ENCODE measurements around the gene LRRC46. TPM values are rescaled to one million over a fixed set of nuclear protein-coding genes. Genes with fewer than 3 reads are reported as not detected.

The LRRC46 gene
- total and polyA plus RNA-seq, 10 of the 15 experiments (the other 5 are each of a cell fraction or from before 2014, with no cell fraction given), result 0.15 to 1.8 (median 0.38) TPM; not detected in 1

DNA sequence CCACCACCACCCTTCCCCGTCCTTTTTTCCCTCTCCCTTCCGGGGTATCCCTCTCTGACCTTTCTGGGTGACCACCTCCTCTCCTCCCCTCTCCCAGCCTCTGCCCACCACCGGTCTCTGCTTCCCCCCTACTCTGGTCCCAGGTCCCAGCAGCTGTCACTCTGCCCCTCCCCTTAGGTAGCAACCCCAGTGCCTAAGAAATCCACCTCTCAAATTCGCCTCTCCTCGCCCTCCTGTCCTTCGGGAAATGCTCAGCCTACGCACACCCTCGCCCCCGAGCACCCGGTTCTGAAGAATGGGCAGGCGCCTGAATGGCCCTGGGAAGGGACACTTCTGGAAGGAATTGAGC lies 20.3 kb downstream of the LRRC46 start:
- CTCF ChIA-PET, result interaction anchor here (0.6 to 1.6 kb wide), 5 partner anchors 9 to 38 kb away, joined by 3 to 5 read pairs (median 3); partner anchors contain the start of gene SCRN2
- in situ Hi-C loops (cut with MboI), result no loop called here
- H3K4me2 ChIP-seq (ENCODE audit: control insufficient read depth, insufficient read depth), result peak overlapping the region; percentile 61; the same call in 1 of the 2 replicates
- SMC1A ChIA-PET (ENCODE audit: uncharacterized antibody, unreplicated experiment), result interaction anchor here (0.8 to 13.1 kb wide), 2 partner anchors 9 to 37 kb away, joined by 3 to 231 read pairs; partner anchors contain the start of gene SP2
- TF ChIP-seq CEBPB (IDR thresholded peaks at IDR 0.05; ENCODE audit: borderline replicate concordance in 1 of 2, low read depth in 2 of 2, low read length in 2 of 2), result no peak
- peaks cover 25 to 57% of the 10 kb centered on the region in 2 experiments for H3K27me3 ChIP-seq (replicated peaks in 1 of 2; ENCODE audit: control insufficient read depth in 2 of 2, insufficient read depth in 2 of 2, low read length in 1 of 2)
- H3K4me3 ChIP-seq, result no peak overlapping the region
- H3K27ac ChIP-seq (ENCODE audit: control insufficient read depth, insufficient read depth), result no peak overlapping the region
- H3K9me3 ChIP-seq (replicated peaks; ENCODE audit: control insufficient read depth, insufficient read depth, low read length), result no peaks in the 10 kb centered on the region
- POLR2A ChIA-PET, result no interaction called here
- RAD21 ChIA-PET (ENCODE audit: unreplicated experiment), result interaction anchor here (1.3 to 1.4 kb wide), 3 partner anchors 9 to 39 kb away, joined by 3 to 4 read pairs (median 4); no protein-coding TSS in a partner anchor
- peaks cover 5% of the 10 kb centered on the region for H3K4me1 ChIP-seq (ENCODE audit: control insufficient read depth, insufficient read depth, low read length)
- intact Hi-C loops (cut with micrococcal nuclease; ENCODE audit: unreplicated experiment), result no loop called here
- ATAC-seq, result no peak
- H4K20me1 ChIP-seq (ENCODE audit: control insufficient read depth, insufficient read depth), result no peaks in the 10 kb centered on the region
- no peak for FAIRE-seq
- no peaks in the 10 kb centered on the region for H3K79me2 ChIP-seq (ENCODE audit: control insufficient read depth, insufficient read depth, low read length)
- H2AFZ ChIP-seq (ENCODE audit: control insufficient read depth, low read depth, low read length), result no peak overlapping the region
- H3K9ac ChIP-seq (ENCODE audit: control insufficient read depth, insufficient read depth, low read length), result no peak overlapping the region
- H3K36me3 ChIP-seq (ENCODE audit: control insufficient read depth in 2 of 2, insufficient read depth in 2 of 2, low read length in 1 of 2), result no peaks in the 10 kb centered on the region
- no TSS peak for BruUV-seq (replicated peaks)
- WGBS (ENCODE audit: insufficient coverage, insufficient replicate concordance, low lambda C conversion rate, missing lambda C conversion rate), result 15% methylated on average over 9 of the region's 11 CpGs
- DNase-seq (ENCODE audit: low read depth, low spot score), result no peak

DNA sequence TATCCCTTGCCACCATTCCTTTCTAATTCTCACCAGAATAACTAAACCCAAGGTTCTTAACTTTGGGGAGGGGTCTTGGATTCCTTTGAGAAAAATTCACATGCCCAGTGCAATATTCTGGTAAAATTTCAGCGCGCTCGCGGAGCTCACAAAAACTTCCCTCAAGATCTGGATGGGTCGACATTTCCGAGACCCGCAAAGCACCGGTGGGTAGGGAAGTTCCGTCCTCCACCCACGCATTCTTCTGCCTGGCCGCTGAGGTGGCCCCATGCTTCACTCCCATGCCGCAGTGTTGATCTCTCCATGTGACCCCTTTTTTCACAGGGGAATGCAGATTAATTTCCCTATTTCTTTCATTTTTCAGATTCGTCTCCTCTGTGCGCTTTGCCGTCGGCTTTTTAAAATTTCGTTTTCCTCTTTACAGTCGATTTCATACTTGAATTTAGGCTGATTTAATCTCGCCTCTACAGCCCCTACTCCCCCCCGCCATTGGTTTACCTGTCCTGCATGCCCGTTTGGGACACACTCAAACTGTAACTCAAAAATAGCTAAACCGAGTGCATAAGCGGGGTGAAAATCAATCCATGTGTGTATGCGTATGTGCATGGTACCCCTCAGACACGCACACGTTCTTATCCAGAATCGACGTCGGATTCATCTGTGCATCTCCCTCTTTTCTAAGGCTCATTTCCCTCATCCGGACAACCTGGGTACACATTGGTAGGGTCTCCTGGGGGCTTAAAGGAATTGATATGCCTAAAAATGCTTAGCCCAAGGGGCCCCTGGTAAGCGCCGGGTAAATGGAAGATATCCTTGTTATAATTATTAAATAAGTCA lies 20.9 kb downstream of the LRRC46 start:
- BruUV-seq (replicated peaks), result no TSS peak
- Histone ChIP-seq H3K27ac (ENCODE audit: control insufficient read depth, insufficient read depth) (no peak overlapping the region), H3K36me3 (ENCODE audit: control insufficient read depth in 2 of 2, insufficient read depth in 2 of 2, low read length in 1 of 2) (no peaks in the 10 kb centered on the region), H3K9me3 (replicated peaks; ENCODE audit: control insufficient read depth, insufficient read depth, low read length) (no peaks in the 10 kb centered on the region), H4K20me1 (ENCODE audit: control insufficient read depth, insufficient read depth) (no peaks in the 10 kb centered on the region), H3K4me2 (ENCODE audit: control insufficient read depth, insufficient read depth) (peak overlapping the region; percentile 61), H3K27me3 (replicated peaks in 1 of 2; ENCODE audit: control insufficient read depth in 2 of 2, insufficient read depth in 2 of 2, low read length in 1 of 2) (peaks cover 25 to 57% of the 10 kb centered on the region in 2 experiments), H3K9ac (ENCODE audit: control insufficient read depth, insufficient read depth, low read length) (no peak overlapping the region), H2AFZ (ENCODE audit: control insufficient read depth, low read depth, low read length) (no peak overlapping the region), H3K4me3 (no peak overlapping the region), H3K79me2 (ENCODE audit: control insufficient read depth, insufficient read depth, low read length) (no peaks in the 10 kb centered on the region), H3K4me1 (ENCODE audit: control insufficient read depth, insufficient read depth, low read length) (peaks cover 5% of the 10 kb centered on the region)
- 0 out of 3 replicates have a peak, but pooled peaks have one; percentile 19 for ATAC-seq
- RAD21 ChIA-PET (ENCODE audit: unreplicated experiment), result interaction anchor here (1.4 kb wide), 2 partner anchors 10 to 39 kb away, joined by 4 read pairs; no protein-coding TSS in a partner anchor
- intact Hi-C loops (cut with micrococcal nuclease; ENCODE audit: unreplicated experiment), result no loop called here
- SMC1A ChIA-PET (ENCODE audit: uncharacterized antibody, unreplicated experiment), result interaction anchor here (0.8 to 13.1 kb wide), 3 partner anchors 9 to 37 kb away, joined by 3 to 231 read pairs (median 5); partner anchors contain the start of genes SCRN2 and SP2
- POLR2A ChIA-PET, result no interaction called here
- in situ Hi-C loops (cut with MboI), result no loop called here
- no peak for DNase-seq (ENCODE audit: low read depth, low spot score)
- 23% methylated on average over 32 of the region's 32 CpGs for WGBS (ENCODE audit: insufficient coverage, insufficient replicate concordance, low lambda C conversion rate, missing lambda C conversion rate)
- no peak for FAIRE-seq
- CTCF ChIA-PET, result interaction anchor here (0.6 to 1.6 kb wide), 6 partner anchors 9 to 38 kb away, joined by 3 to 5 read pairs (median 4); partner anchors contain the start of gene SCRN2
- TF ChIP-seq EED (IDR thresholded peaks at IDR 0.05; ENCODE audit: low read depth) (peak; percentile 29; the same call in 1 of the 2 replicates), EZH2 (IDR thresholded peaks at IDR 0.05; ENCODE audit: borderline replicate concordance, control insufficient read depth, low read depth, low read length) (peak; percentile 36; the same call in 1 of the 2 replicates), DPF2 (IDR thresholded peaks at IDR 0.05) (no peak), IKZF1 (conservative IDR thresholded peaks at IDR 0.05) (0 out of 2 replicates have a peak, but pooled peaks have one; percentile 35), POU2F2 (IDR thresholded peaks at IDR 0.05; ENCODE audit: borderline replicate concordance, low read depth, low read length) (no peak), BMI1 (IDR thresholded peaks at IDR 0.05; ENCODE audit: borderline replicate concordance) (peak; percentile 94), SMC3 (IDR thresholded peaks at IDR 0.05; ENCODE audit: borderline replicate concordance, low read length) (no peak), FOS (IDR thresholded peaks at IDR 0.05; ENCODE audit: borderline replicate concordance, extremely low read depth, insufficient read length) (no peak)
- TF ChIP-seq, protein P1, sequence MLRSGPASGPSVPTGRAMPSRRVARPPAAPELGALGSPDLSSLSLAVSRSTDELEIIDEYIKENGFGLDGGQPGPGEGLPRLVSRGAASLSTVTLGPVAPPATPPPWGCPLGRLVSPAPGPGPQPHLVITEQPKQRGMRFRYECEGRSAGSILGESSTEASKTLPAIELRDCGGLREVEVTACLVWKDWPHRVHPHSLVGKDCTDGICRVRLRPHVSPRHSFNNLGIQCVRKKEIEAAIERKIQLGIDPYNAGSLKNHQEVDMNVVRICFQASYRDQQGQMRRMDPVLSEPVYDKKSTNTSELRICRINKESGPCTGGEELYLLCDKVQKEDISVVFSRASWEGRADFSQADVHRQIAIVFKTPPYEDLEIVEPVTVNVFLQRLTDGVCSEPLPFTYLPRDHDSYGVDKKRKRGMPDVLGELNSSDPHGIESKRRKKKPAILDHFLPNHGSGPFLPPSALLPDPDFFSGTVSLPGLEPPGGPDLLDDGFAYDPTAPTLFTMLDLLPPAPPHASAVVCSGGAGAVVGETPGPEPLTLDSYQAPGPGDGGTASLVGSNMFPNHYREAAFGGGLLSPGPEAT (IDR thresholded peaks at IDR 0.05; ENCODE audit: low read depth), result 0 out of 2 replicates have a peak, but pooled peaks have one; percentile 32
- TF ChIP-seq, protein P2, sequence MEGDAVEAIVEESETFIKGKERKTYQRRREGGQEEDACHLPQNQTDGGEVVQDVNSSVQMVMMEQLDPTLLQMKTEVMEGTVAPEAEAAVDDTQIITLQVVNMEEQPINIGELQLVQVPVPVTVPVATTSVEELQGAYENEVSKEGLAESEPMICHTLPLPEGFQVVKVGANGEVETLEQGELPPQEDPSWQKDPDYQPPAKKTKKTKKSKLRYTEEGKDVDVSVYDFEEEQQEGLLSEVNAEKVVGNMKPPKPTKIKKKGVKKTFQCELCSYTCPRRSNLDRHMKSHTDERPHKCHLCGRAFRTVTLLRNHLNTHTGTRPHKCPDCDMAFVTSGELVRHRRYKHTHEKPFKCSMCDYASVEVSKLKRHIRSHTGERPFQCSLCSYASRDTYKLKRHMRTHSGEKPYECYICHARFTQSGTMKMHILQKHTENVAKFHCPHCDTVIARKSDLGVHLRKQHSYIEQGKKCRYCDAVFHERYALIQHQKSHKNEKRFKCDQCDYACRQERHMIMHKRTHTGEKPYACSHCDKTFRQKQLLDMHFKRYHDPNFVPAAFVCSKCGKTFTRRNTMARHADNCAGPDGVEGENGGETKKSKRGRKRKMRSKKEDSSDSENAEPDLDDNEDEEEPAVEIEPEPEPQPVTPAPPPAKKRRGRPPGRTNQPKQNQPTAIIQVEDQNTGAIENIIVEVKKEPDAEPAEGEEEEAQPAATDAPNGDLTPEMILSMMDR (IDR thresholded peaks at IDR 0.05 in 2 of 3, conservative IDR thresholded peaks at IDR 0.05 in 1 of 3; ENCODE audit: control insufficient read depth in 2 of 3, extremely low read depth in 1 of 3, insufficient read depth in 1 of 3, low read depth in 3 of 3, low read length in 3 of 3), result no peak
